ENCODE data around the gene PRSS33. TPM values are rescaled to one million over a fixed set of nuclear protein-coding genes. Genes with fewer than 3 reads are reported as not detected.

PRSS33 gene
- total RNA-seq, 2 experiments from 2014 or later = 0.17 to 0.36 TPM

DNA sequence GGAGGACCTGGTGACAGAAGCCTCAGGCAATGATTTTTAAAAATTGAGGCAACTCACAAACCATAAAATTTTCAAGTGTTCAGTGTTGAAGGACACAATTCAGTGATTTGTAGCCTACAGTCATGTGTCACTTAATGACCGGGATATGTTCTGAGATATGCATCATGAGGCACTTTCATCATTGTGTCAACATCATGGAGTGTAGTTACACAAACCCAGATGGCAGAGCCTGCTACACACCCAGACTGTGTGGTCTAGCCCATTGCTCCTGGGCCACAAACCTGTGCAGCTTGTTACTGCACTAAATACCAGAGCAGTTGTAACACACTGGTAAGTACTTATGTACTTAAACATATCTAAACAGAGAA is 12.5 kb upstream of the PRSS33 start:
- H3K4me1 Mint-ChIP-seq = no peaks in the 10 kb centered on the region
- DNase-seq (no peak), ATAC-seq (ENCODE audit: low read depth) (no peak)
- H3K9me3 Mint-ChIP-seq = peaks cover 4% of the 10 kb centered on the region
- H3K4me3 Mint-ChIP-seq = no peak overlapping the region
- POLR2A ChIA-PET = no interaction called here
- peaks cover 26% of the 10 kb centered on the region for H3K27me3 Mint-ChIP-seq
- H3K36me3 Mint-ChIP-seq = no peaks in the 10 kb centered on the region
- no peak overlapping the region for H3K27ac Mint-ChIP-seq

DNA sequence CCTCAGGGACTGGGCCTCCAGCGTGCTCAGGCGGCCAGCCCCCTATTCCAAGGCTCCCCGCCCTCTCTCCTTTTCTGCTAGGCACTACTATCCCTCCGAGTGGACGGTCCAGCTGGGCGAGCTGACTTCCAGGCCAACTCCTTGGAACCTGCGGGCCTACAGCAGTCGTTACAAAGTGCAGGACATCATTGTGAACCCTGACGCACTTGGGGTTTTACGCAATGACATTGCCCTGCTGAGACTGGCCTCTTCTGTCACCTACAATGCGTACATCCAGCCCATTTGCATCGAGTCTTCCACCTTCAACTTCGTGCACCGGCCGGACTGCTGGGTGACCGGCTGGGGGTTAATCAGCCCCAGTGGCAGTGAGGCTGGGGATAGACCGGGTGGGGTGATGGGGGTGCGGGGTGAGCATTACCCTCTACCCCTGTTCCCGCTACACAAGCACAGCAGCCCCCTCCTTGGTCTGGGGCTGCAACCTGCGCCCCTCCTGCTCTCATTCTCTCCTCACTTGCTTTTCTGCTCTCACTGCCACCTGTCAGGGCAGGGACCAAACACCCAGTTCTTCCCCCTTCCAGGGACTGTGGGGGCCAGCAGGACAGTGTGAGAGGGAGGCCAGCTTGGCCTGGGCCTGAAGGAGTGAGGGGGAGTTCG is 12.0 kb upstream of the PRSS33 start:
- H3K4me1 Mint-ChIP-seq = no peaks in the 10 kb centered on the region
- POLR2A ChIA-PET = no interaction called here
- ATAC-seq (ENCODE audit: low read depth) = no peak
- H3K4me3 Mint-ChIP-seq = no peak overlapping the region
- H3K36me3 Mint-ChIP-seq = no peaks in the 10 kb centered on the region
- H3K27ac Mint-ChIP-seq = no peak overlapping the region
- DNase-seq = no peak
- peaks cover 31% of the 10 kb centered on the region for H3K27me3 Mint-ChIP-seq
- peaks cover 3% of the 10 kb centered on the region for H3K9me3 Mint-ChIP-seq

DNA sequence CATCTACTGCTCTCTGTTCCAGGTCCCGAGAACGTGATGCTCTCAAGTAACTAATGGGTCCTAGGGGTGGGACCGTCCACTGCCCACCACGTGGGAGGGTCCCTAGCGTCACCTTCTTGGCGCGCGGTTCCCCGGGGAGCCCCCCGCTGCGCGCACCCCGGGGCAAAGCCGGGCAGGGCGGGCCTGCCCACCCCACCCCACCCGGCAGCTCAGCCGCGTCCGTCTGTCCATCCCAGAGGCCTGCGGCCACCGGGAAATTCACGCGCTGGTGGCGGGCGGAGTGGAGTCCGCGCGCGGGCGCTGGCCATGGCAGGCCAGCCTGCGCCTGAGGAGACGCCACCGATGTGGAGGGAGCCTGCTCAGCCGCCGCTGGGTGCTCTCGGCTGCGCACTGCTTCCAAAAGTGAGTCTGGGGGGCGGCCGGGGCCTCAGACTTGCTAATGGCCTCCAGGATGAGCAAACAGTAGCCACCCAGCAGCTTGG is 11.4 kb upstream of the PRSS33 start:
- ATAC-seq (ENCODE audit: low read depth) (no peak), DNase-seq (peak; percentile 11)
- Mint-ChIP-seq H3K27me3 (peaks cover 28% of the 10 kb centered on the region), H3K9me3 (peaks cover under 1% of the 10 kb centered on the region), H3K36me3 (no peaks in the 10 kb centered on the region), H3K4me3 (no peak overlapping the region), H3K27ac (no peak overlapping the region), H3K4me1 (no peaks in the 10 kb centered on the region)
- POLR2A ChIA-PET = no interaction called here

DNA sequence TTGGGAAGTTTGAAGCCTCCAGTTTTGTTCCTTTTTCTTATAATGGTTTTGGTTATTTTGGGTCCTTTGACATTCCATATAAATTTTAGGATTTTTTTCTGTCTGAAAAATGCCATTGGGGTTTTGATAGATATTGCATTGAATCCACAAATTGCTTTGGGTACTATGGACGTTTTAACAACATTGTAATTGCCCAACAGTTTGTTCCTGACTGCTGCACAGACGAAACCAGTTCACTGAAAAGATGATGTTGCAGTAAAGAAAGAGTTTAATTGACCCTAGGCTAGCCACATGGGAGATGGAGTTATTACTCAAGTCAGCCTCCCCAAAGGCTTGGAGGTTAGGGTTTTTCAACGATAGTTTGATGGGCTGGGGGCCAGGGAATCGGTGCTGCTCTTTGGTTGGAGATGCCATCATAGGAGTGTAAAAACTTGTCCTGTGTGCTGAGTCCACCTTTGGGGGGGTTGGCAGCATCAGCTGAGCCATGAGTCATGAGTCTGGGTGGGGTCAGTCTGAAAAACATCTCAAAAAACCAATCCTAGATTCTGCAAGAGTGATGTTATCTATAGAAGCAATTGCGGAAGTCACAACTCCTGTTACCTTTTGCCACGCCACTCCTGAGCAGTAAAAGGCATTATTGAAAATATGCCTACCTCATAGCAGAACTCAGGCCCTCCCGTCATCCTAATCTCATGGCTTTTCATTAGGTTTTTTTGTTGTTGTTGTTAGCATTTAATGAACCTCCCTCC is 8.2 kb upstream of the PRSS33 start:
- no peak for DNase-seq
- Mint-ChIP-seq H3K27me3 (peaks cover 33% of the 10 kb centered on the region), H3K9me3 (no peaks in the 10 kb centered on the region), H3K4me1 (no peaks in the 10 kb centered on the region), H3K4me3 (no peak overlapping the region), H3K36me3 (no peaks in the 10 kb centered on the region), H3K27ac (no peak overlapping the region)
- POLR2A ChIA-PET = no interaction called here
- no peak for ATAC-seq (ENCODE audit: low read depth)

DNA sequence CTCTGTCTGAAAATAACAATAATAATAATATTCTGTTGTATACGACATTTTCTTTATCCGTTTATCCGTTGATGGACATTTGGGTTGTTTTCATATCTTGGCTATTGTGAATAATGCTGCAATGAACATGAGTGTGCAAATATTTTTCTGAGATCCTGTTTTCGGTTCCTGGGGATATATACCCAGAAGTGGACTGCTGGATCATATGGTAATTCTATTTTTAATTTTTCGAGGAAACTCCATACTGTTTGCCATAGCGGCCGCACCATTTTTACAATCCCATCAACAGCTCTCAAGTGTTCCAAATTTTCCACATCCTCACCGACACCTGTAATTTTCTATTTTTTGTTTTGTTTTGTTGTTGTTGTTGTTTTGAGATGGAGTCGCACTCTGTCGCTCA is 5.6 kb upstream of the PRSS33 start:
- H3K4me1 Mint-ChIP-seq = no peaks in the 10 kb centered on the region
- no peak for DNase-seq
- peaks cover 40% of the 10 kb centered on the region for H3K27me3 Mint-ChIP-seq
- H3K36me3 Mint-ChIP-seq = no peaks in the 10 kb centered on the region
- POLR2A ChIA-PET = no interaction called here
- H3K4me3 Mint-ChIP-seq = no peak overlapping the region
- H3K9me3 Mint-ChIP-seq = no peaks in the 10 kb centered on the region
- H3K27ac Mint-ChIP-seq = no peak overlapping the region
- ATAC-seq (ENCODE audit: low read depth) = no peak

DNA sequence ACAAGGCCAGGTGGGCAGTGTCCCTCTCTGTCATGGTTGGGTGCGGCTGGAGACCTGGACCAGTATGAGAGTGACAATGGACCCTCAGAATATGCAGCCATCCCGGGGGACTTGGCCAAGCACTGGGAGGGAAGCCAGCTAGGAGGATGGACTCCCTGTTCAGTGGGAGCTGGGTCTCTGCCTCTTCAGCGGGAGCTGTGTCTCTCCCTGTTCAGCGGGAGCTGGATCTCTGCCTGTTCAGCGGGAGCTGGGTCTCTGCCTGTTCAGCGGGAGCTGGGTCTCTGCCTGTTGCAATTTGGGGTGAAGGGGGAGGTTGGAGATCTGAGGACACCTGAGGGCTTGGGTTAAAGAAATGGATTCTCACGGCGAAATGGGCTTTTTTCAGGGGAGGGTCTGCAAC is 3.8 kb upstream of the PRSS33 start:
- H3K27ac Mint-ChIP-seq = no peak overlapping the region
- H3K36me3 Mint-ChIP-seq = no peaks in the 10 kb centered on the region
- no peak overlapping the region for H3K4me3 Mint-ChIP-seq
- H3K4me1 Mint-ChIP-seq = peaks cover 3% of the 10 kb centered on the region
- POLR2A ChIA-PET = no interaction called here
- peaks cover 34% of the 10 kb centered on the region for H3K27me3 Mint-ChIP-seq
- ATAC-seq (ENCODE audit: low read depth) (no peak), DNase-seq (peak; percentile 7)
- no peaks in the 10 kb centered on the region for H3K9me3 Mint-ChIP-seq

DNA sequence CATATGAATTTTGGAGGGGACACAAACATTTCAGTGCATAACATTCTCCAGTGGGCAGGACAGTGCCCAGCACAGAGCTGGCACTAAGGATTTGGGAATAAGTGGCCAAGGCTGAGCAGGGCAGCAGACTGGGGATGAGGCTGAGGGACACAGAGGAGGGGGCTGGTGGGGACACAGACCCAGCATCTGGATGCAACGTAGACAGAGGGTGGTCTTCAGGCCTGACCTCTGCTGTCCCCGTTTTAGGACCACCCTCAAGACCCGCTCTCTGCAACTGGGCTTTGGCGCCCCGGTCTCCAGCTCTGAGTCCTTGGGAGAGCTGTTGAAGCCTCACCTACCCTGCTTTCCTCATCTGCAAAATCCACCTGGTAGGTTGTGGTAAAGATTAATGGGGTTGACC is 3.3 kb upstream of the PRSS33 start:
- Mint-ChIP-seq H3K4me1 (peaks cover 3% of the 10 kb centered on the region), H3K27me3 (peaks cover 30% of the 10 kb centered on the region), H3K4me3 (no peak overlapping the region), H3K9me3 (no peaks in the 10 kb centered on the region), H3K27ac (no peak overlapping the region), H3K36me3 (no peaks in the 10 kb centered on the region)
- peak; percentile 1 for DNase-seq
- POLR2A ChIA-PET = interaction anchor here (0.7 kb wide), 1 partner anchor 1141 kb away, joined by 5 read pairs; no protein-coding TSS in a partner anchor
- no peak for ATAC-seq (ENCODE audit: low read depth)

DNA sequence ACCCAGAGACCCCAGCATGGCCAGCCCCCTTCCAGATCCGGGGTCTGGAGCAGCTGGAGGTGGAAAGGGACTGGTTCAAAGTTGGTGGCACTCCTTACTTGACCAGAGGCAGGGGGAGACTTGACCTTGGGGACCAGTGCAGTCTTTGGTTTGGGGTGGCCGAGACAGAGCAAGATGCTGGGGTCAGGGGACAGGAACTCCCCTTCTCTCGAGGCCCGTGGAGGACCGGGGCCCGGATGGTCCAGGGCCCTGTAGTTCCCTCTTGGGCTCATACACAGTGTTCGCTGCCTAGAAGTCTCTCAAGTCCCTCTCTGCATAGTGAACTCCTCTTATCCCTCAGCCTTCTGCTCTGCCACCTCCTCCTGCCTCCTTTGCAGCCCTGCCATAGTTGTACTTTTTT is 601 bp upstream of the PRSS33 start:
- no peak overlapping the region for H3K27ac Mint-ChIP-seq
- ATAC-seq (ENCODE audit: low read depth) = no peak
- H3K27me3 Mint-ChIP-seq = peaks cover 20% of the 10 kb centered on the region
- POLR2A ChIA-PET = no interaction called here
- no peak overlapping the region for H3K4me3 Mint-ChIP-seq
- peaks cover 5% of the 10 kb centered on the region for H3K4me1 Mint-ChIP-seq
- no peaks in the 10 kb centered on the region for H3K36me3 Mint-ChIP-seq
- no peak for DNase-seq
- H3K9me3 Mint-ChIP-seq = no peaks in the 10 kb centered on the region

DNA sequence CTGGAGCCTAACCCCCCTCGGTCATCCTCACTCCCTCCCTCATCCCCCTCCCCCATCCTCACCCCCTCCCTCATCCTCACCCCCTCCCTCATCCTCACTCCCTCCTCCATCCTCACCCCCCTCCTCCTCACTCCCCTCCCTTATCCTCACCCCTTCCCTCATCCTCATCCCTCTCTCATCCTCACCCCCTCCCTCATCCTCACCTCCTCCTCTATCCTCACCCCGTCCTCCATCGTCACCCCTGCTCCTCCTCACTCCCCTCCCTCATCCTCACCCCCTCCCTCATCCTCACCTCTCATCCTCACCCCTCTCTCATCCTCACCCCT is 571 bp downstream of the PRSS33 start:
- ATAC-seq (ENCODE audit: low read depth) (no peak), DNase-seq (no peak)
- peaks cover 5% of the 10 kb centered on the region for H3K4me1 Mint-ChIP-seq
- H3K36me3 Mint-ChIP-seq = no peaks in the 10 kb centered on the region
- H3K27me3 Mint-ChIP-seq = peaks cover 19% of the 10 kb centered on the region
- no peak overlapping the region for H3K27ac Mint-ChIP-seq
- POLR2A ChIA-PET = no interaction called here
- H3K4me3 Mint-ChIP-seq = no peak overlapping the region
- no peaks in the 10 kb centered on the region for H3K9me3 Mint-ChIP-seq

DNA sequence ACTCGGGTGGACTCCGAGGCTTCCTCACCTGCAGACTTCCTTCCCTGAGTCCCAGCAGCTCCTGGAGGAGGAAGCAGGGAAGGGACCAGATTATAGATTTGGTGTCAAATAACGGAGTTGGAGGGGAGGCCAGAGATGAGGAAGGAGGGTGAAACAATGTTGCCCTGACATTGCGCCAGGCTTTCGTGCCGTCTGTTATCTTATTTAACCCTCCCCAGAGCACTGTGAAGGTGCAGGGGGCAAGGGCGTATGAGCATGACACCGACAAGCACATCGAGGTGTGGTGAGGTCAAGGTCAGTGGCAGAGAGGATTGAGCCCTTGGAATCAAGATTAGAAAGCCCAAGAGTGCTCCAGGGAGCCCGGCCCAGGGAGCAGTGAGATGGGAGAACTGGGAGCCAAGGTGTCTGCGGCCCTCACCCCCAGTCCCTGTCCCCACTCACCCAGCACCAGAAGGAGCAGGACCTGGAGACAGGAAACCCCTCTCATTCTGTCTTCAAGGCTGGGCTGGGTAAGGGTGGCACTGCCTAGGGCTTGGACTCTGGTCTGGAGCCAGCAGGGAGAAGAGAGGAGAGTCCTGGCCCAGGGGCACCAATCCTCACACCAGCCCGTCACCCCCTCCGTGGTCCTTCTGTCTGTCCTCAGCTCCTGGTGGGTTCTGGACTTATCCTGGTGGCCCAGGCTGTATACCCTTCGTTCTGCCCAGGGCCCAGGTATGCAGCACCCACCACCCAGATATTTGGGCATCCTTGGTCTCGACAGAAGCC is 1.1 kb downstream of the PRSS33 start:
- POLR2A ChIA-PET = no interaction called here
- no peaks in the 10 kb centered on the region for H3K9me3 Mint-ChIP-seq
- peak overlapping the region; percentile 25 for H3K4me3 Mint-ChIP-seq
- H3K36me3 Mint-ChIP-seq = no peaks in the 10 kb centered on the region
- ATAC-seq (ENCODE audit: low read depth) (no peak), DNase-seq (no peak)
- H3K27ac Mint-ChIP-seq = no peak overlapping the region
- peaks cover 16% of the 10 kb centered on the region for H3K27me3 Mint-ChIP-seq
- peaks cover 5% of the 10 kb centered on the region for H3K4me1 Mint-ChIP-seq

DNA sequence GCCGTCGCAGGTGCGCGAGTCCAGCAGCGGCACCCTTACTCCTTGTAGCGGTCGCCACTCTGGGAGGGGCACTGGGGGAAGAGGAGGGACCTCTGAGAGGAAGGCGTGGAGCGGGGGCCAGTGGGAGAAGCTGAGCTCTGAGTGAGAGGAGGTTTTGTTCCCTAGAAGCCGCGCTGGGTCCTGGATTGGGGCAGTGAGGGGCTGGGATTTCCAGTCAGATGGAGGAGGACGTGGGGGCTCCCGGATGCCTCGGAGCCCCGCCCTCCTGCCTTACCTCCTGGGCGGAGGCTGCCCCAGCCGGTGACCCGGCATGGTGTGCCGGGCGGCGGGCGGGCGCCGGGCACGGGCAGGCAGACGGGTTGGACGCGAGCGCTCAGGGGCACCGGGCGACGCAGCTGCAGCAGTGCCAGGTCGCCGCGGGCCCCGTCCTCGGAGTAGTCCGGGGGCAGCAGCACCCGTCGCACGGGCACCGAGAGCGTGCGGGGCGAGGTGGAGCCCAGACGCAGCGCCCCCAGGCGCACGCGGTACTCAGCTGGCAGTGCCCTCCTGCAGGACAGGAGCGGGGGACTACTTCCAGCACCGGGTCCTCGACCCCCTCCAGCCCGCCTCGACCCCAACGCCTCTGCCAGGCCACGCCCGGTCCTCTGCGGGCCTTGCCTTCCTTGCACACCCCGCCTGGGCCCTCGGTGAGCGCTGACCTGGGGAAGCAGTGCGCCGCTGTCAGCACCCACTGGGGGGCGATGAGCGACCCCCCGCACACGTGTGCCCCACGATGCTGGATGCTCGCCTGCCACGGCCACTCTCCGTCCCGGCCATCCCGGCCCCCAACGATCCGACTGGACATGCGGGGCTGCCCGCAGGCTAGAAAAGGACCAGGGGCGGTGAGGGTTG is 2.0 kb downstream of the PRSS33 start:
- H3K4me3 Mint-ChIP-seq = peak overlapping the region; percentile 75
- DNase-seq (peak; percentile 62), ATAC-seq (ENCODE audit: low read depth) (peak; percentile 61)
- no peaks in the 10 kb centered on the region for H3K9me3 Mint-ChIP-seq
- H3K36me3 Mint-ChIP-seq = no peaks in the 10 kb centered on the region
- POLR2A ChIA-PET = no interaction called here
- peaks cover 5% of the 10 kb centered on the region for H3K4me1 Mint-ChIP-seq
- H3K27ac Mint-ChIP-seq = peak overlapping the region; percentile 62
- H3K27me3 Mint-ChIP-seq = peaks cover 11% of the 10 kb centered on the region

DNA sequence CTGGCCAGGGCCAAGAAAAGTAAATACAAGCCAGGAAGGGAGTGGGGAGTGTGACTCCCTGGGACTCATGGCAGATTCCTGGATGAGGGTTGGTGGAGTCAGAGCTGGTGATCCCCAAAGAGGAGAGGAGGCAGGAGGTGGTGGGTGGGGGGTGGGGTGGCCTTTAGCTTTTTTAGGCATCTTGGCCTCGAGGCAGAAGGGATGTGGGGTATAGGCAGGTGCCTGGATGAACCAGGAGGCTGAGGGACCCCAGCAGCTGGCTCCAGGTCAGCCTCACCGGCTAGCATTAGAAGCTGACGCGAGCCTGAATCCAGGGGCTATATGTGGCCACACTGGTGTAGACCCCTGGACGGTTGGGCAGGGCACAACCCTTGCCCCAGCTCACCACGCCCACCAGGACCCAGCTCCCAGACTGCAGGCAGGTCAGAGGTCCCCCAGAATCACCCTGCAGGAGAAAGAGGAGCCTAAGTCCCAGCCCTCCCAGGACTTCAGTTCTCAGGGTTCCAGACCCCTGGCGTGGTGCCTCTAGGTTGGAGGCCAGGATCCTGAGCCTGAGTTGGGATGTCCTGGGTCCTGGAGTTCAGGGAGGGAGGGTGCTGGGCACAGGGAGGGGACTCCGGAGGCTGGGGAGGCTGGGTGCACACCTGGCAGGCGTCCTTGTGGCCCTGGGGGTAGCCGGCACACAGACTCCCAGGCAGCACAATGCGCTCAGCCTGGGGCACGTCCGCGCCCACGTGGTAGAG is 2.8 kb downstream of the PRSS33 start:
- peaks cover 5% of the 10 kb centered on the region for H3K4me1 Mint-ChIP-seq
- no peak for DNase-seq
- ATAC-seq (ENCODE audit: low read depth) = no peak
- H3K27ac Mint-ChIP-seq = peak overlapping the region; percentile 62
- H3K4me3 Mint-ChIP-seq = peak overlapping the region; percentile 75
- no peaks in the 10 kb centered on the region for H3K9me3 Mint-ChIP-seq
- POLR2A ChIA-PET = no interaction called here
- no peaks in the 10 kb centered on the region for H3K36me3 Mint-ChIP-seq
- H3K27me3 Mint-ChIP-seq = peaks cover 10% of the 10 kb centered on the region

Measured in activated naive CD8-positive, alpha-beta T cell treated with anti-CD3 and anti-CD28 coated beads, Interleukin-2, amount 10 ng/mL, durations not matched to agents 7 days and 5 days (primary cell).